ENCODE data around the gene NPEPL1.
"Not testable (repeated sequence)": the region's sequence is repeated elsewhere in the genome, so short reads cannot be mapped to it uniquely, and the experiment has no call there.

Gene NPEPL1, protein sequence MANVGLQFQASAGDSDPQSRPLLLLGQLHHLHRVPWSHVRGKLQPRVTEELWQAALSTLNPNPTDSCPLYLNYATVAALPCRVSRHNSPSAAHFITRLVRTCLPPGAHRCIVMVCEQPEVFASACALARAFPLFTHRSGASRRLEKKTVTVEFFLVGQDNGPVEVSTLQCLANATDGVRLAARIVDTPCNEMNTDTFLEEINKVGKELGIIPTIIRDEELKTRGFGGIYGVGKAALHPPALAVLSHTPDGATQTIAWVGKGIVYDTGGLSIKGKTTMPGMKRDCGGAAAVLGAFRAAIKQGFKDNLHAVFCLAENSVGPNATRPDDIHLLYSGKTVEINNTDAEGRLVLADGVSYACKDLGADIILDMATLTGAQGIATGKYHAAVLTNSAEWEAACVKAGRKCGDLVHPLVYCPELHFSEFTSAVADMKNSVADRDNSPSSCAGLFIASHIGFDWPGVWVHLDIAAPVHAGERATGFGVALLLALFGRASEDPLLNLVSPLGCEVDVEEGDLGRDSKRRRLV

GRCh38 chr20:58692579-58693225, at the start of gene NPEPL1:
Gene NPEPL1 (plus strand): TSS chr20:58692800. CDS start chr20:58692901, 101 bp downstream.
- DNase-seq = peak; percentile 36

- DNase-seq = not testable (repeated sequence)
Observed at GRCh38 chr20:58642896-58643295, 49.7 kb upstream of the NPEPL1 start.

DNA sequence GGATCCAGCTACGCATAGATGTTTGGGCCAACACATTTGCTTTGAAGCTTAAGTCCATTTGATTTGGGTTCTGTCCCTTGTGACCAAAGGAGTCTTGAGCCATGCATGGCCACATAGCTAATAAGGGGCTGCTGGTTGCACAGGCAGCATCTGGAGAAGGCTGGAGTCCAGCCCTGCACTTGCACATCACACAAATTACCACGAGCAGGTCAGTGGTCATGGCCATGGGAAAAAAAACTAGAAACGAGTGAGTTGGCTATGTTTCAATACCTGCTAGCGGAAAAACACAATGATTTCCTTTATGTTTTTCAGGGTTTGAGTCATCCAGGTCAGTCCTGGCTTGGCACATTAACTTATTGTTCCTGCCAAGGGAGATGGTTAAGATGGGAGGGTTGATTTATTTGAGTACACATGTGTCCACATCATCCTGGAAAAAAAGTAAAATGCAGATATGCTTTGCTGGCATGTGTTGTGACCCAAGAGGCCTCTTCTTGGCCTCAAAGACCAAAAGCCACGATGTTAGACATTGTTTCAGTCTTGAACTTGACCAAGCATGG, 47.1 kb upstream of the NPEPL1 start:
- no peak for DNase-seq

- no peak for DNase-seq
Observed at GRCh38 chr20:58646257-58646656, 46.3 kb upstream of the NPEPL1 start.

GRCh38 chr20:58646703-58647102, 45.9 kb upstream of the NPEPL1 start:
- DNase-seq = no peak

DNA sequence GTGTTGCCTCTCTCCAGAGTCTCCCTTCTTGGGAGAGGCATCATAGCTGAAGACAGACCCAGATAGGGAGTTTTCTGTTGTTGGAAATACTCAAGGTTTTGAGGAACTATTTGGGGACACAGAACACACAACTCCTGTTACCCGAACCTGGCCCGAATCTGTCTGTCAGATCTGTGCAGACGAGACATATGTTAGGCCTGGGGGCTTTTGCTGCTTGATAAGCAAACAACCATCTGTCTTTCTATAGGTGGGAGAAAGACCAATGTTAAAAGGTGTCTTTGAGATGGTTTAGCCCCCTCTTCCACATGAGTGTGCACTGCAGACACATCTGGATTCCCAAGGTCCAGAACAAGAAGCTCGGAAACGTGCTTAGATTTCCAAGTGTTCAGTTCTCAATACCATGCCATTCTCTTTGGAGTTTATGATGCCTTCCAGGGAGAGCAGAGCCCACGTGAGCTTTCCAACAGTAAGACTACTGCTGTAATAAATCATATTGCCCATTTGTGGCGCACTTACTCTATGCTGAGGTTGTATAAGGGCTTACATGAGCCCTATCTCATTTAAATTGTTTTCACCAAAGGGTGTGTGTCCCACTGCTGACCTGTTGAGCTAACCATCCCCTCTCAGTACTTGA, 45.3 kb upstream of the NPEPL1 start:
- DNase-seq = no peak

DNA sequence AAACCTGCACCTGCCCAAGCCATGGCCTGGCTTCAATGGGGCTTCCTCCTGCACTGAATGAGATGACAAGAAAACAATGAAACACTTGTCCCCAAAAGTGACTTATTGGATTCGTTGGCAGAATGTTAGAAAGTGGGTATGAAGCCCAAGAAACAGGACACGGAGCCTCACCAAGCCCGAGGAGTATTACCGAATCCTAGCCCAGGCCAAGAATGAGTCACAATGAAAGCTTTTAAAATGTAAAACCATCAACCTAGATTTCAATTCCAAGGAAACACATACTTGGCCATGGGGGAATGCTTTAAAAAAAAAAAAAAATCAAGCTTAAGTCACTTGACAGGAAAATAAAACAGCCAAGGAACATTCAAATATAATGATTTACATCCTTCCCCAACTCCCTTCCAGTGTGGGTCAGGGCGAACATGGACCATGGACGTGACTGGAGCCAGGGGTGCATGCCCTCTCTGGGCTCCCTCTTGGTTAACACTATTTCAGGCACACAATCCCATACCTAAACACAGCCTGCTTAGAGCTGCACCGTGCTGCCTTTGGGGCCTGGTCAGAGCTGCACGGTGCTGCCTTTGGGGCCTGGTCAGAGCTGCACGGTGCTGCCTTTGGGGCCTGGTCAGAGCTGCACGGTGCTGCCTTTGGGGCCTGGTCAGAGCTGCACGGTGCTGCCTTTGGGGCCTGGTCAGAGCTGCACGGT, 44.7 kb upstream of the NPEPL1 start:
- DNase-seq = no peak

- not testable (repeated sequence) for DNase-seq
Observed at GRCh38 chr20:58648502-58648825, 44.1 kb upstream of the NPEPL1 start.

DNA sequence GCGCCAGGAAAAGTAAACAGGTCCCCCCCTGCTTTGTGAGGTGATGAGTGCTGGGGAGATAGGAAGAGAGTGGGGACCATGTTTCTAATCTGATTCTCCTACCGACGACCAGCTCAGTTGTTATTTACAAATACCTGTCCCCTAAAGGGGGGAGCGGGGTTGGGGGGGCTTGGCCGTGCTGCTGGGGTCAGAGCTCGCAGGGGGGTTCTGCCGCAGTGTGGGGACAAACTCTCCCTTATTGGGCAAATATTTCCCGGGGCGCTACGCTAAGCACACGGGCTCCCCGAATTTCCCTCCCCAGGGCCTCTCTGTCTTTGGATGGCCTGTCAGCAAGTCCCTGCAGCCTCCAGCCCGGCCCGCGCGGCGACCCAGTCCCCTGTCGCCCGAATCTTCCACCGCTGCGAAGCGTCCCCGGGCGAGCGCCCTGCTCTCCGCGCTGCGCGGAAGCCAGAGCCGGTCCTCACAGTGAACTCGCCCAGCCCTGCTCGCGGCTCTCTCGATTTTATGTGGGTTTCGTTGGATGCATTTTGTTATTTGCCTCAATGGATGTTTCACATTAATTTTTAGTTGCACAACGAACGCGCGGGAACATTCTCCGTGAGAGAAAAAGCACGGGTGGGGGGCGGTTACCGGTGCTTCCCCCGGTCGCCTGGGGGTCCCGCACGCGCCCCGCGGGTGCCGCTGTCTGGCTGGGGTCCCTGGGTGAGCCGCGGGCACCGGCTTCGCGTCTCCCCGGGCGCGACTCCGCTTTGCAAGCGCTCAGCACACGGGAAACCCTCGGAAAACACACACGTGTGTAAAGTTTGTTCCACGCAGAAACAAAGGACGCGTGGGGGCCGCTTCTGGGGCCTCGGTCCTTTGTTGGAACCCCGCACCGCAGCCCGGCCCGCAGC, 43.1 kb upstream of the NPEPL1 start:
- DNase-seq = peak; percentile 17

- peak; percentile 26 for DNase-seq
Observed at GRCh38 chr20:58650181-58650775, 42.3 kb upstream of the NPEPL1 start.

GRCh38 chr20:58650776-58651558, 41.6 kb upstream of the NPEPL1 start, which contains the start of gene STX16:
Gene STX16 (plus strand): TSS chr20:58651283. CDS start chr20:58652007, 724 bp downstream.
- DNase-seq = peak; percentile 78

DNA sequence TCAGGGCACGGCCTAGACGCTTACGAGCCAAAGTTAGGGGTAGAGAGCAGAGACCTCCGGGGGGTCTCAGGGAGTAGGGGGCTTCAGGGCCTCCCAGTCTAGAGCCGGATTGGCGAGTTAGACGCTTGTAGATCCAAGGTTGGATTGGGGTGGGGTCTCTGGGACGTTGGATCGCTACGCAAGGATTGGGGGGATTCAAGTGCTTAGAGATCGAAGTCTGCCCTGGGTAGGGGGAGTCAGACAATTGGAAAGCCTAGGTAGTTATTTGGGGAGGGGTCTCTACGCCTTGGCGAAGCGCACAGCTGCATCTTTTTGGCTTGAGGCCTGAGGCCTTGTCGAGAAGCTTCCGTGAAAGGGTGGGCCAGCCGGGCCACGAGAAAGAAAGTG, 41.0 kb upstream of the NPEPL1 start:
- no peak for DNase-seq

- DNase-seq = peak; percentile 58
Observed at GRCh38 chr20:58651946-58652605, 40.5 kb upstream of the NPEPL1 start.

- no peak for DNase-seq
Observed at GRCh38 chr20:58652606-58653294, 39.9 kb upstream of the NPEPL1 start.

- DNase-seq = no peak
Observed at GRCh38 chr20:58654337-58654736, 38.3 kb upstream of the NPEPL1 start.

DNA sequence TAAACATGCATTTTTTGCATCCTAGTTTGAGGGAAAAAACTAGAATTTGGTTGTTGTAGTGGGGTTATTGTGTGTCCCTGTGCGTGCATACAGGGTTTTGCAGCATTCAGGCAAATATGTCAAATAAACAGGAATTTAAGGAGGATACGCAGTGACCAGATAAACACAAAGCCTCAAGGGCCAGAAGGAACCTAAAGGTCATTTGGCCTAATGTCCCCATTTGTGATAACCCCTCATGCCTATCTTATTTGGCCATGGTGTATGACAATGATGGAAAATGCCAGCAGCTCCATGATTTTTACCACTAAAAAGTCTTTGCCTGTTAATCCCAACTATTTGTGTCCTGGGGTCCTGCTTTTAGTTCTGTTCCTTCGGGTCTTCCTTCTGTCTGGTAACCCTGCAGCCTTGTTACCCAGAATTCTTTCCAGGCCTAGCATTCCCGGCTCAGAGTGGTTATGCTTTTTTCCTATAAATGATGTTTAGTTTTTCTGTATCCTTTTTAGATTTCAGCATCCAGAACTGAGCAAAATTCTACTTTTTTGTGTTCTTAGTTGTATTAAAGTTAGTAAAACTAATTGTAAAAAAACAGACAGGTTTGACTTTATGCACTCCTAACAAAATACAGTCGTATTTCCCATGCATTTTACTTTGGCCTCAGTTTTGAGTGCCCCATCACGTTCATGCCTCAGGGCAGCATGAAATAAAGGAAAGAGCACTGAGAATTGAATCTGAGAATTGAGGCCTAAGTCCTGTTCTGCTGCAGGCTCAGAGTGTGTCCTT, 37.1 kb upstream of the NPEPL1 start:
- no peak for DNase-seq

GRCh38 chr20:58656831-58657230, 35.8 kb upstream of the NPEPL1 start:
- no peak for DNase-seq

- DNase-seq = no peak
Observed at GRCh38 chr20:58657262-58657661, 35.3 kb upstream of the NPEPL1 start.
